HUDEP-2 (cell line): ENCODE data around the gene DDX42.
"Not testable (repeated sequence)": the region's sequence is repeated elsewhere in the genome, so short reads cannot be mapped to it uniquely, and the experiment has no call there.

Source experiments
- DNase-seq, 76 experiments: peaks; one replicate each; lab custom pipeline; 2025; ENCODE audit not compliant: unreplicated experiment in 76 of 76; lab: John Stamatoyannopoulos, UW

Gene DDX42

GRCh38 chr17:63855185-63855584 is 81.2 kb downstream of the DDX42 start:
- DNase-seq, result no peak

GRCh38 chr17:63856425-63856824 is 82.5 kb downstream of the DDX42 start:
- DNase-seq, result not testable (repeated sequence)

- DNase-seq, result no peak
These were observed 85.3 kb downstream of the DDX42 start for GRCh38 chr17:63859257-63859656.

GRCh38 chr17:63866625-63867024 is 92.7 kb downstream of the DDX42 start:
- not testable (repeated sequence) for DNase-seq
